ENCODE measurements around the gene CA10. TPM values are rescaled to one million over a fixed set of nuclear protein-coding genes. Genes with fewer than 3 reads are reported as not detected.

Gene CA10
- total and polyA plus RNA-seq, 7 donors = 0.28 to 2.9 (median 0.49) TPM; not detected in 2

DNA sequence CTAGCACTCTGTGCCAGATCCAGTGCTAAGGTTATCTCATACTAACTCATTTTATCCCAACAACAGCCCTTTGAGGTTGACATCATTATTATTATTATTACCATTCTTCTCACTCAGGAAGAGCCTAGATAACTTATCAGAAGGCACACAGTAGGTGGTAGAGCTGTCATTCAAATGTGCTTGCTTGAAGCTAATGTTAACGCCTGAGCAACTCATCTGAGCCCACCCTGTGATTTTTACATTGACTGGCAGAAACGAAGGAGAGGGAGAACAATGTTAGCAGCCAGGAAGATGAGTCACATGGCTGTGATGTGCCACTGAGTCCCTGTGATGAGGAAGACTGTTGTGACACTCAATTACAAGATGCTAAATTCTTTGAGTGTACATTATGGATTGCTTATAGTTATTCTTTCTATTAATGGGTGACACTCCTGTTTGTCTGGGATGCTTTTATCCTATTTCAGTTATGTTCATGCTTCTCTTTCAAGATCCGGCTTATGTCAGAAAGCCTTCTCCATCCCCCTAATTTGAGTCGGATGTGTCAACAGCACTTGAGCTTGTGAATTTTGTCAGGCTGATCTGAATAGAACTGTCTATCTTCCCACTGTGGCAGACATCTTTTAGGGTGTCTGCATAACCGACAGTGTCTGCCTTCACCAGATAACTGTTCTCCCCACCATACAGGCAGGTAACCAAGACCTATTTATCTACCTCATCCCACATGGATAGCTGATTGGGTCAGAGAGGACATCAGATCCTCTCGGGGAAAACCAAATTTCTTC, 426.4 kb downstream of the CA10 start:
- Histone ChIP-seq H3K27ac (no peak overlapping the region), H3K4me3 (no peak overlapping the region), H3K36me3 (no peaks in the 10 kb centered on the region), H3K27me3 (no peaks in the 10 kb centered on the region), H3K9me3 (no peaks in the 10 kb centered on the region), H3K4me1 (no peaks in the 10 kb centered on the region)
- TF ChIP-seq POLR2A (IDR thresholded peaks at IDR 0.05) = no peak
- no peak for TF ChIP-seq CTCF (IDR thresholded peaks at IDR 0.05)
- TF ChIP-seq POLR2AphosphoS5 (IDR thresholded peaks at IDR 0.05) = no peak
- no peak for TF ChIP-seq EP300 (IDR thresholded peaks at IDR 0.05)
- no peak for DNase-seq
- 77 to 80% methylated on average over 6 of the region's 6 CpGs for WGBS, 2 donors
- intact Hi-C loops (cut with DNase I) = no loop called here

DNA sequence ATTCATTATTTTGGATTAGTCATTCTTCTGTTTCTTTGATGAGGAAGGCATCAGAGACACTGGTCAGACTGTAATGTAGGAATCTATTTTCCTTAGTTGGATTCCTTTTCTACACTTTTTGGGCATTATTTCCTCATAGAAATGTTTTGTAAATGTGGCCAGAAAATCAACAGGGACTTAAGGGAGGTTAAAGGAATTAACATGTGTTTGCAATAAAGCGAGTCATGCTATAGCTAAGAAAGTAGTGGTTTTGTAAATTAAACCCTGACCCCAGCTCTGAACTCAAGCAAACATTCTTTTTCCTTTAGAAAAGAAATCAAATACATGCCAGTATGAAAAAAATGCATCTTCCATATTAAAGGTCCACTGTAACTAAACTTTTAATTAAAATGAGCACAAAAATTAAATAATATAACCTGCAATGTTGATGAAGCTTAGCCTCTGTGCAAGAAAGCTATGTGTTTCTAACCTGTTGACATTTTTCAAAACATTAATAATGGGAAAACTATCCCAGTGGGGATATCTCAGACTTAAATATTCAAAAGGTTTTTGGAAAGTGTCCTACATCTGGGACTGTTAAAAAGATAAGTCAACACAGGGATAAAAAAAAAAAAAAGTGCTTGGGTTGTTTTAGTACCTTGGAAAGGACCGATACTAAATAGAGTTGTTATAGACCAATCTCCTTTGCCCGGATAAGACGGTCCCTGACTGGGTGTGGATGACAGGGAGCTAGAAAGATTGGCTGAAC, 428.0 kb downstream of the CA10 start:
- H3K27me3 ChIP-seq = no peaks in the 10 kb centered on the region
- H3K36me3 ChIP-seq = no peaks in the 10 kb centered on the region
- no peaks in the 10 kb centered on the region for H3K9me3 ChIP-seq
- H3K4me1 ChIP-seq = no peaks in the 10 kb centered on the region
- H3K4me3 ChIP-seq = no peak overlapping the region
- no peak for DNase-seq
- 86 to 87% methylated on average over 4 of the region's 4 CpGs for WGBS, 2 donors
- intact Hi-C loops (cut with DNase I) = no loop called here
- TF ChIP-seq POLR2AphosphoS5 (IDR thresholded peaks at IDR 0.05) = no peak
- no peak for TF ChIP-seq CTCF (IDR thresholded peaks at IDR 0.05)
- H3K27ac ChIP-seq = no peak overlapping the region

- WGBS, 2 donors = 55 to 73% methylated on average over 3 of the region's 3 CpGs
- no peak overlapping the region for H3K27ac ChIP-seq
Measured at GRCh38 chr17:51725185-51725584, 433.3 kb downstream of the CA10 start.

DNA sequence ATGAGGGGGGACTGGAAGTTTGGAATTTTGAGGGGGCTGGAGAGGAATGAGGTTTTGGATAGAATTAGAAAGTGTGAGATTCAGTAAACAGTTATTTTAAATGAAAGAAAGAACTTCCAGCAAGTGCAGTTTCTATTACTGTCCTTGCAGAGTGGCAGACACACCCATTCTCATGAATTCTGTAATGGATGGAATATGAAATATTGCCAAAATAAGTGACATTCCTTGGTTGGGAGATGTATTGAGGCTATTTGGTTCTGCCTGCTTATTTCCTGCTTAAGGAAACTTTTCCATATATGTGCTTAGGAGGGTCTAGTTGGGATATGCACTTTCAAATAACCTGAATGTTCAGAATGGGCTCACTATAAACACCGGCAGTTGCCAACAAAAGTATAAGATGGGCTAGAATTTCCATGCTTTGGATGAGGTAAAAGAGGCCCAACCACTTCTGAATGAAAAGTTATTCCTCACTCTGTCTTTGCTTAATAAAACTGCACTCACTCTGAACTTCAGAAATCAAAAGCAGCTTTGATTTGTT, 434.4 kb downstream of the CA10 start:
- Histone ChIP-seq H3K9me3 (no peaks in the 10 kb centered on the region), H3K27me3 (no peaks in the 10 kb centered on the region), H3K4me1 (no peaks in the 10 kb centered on the region), H3K27ac (no peak overlapping the region), H3K4me3 (no peak overlapping the region), H3K36me3 (no peaks in the 10 kb centered on the region)
- WGBS, 2 donors = 92 to 94% methylated on average over 1 of the region's 1 CpG
- no peak for TF ChIP-seq POLR2A (IDR thresholded peaks at IDR 0.05)
- TF ChIP-seq EP300 (IDR thresholded peaks at IDR 0.05) = no peak
- TF ChIP-seq POLR2AphosphoS5 (IDR thresholded peaks at IDR 0.05) = no peak
- TF ChIP-seq CTCF (IDR thresholded peaks at IDR 0.05) = no peak
- intact Hi-C loops (cut with DNase I) = no loop called here
- no peak for DNase-seq

More at GRCh38 chr17:51725185-51725584, 433.3 kb downstream of the CA10 start:
- no peaks in the 10 kb centered on the region for H3K36me3 ChIP-seq
- H3K4me3 ChIP-seq = no peak overlapping the region
- H3K27me3 ChIP-seq = no peaks in the 10 kb centered on the region
- intact Hi-C loops (cut with DNase I) = no loop called here
- no peaks in the 10 kb centered on the region for H3K9me3 ChIP-seq
- DNase-seq = no peak
- H3K4me1 ChIP-seq = no peaks in the 10 kb centered on the region
- no peak for TF ChIP-seq CTCF (IDR thresholded peaks at IDR 0.05)
- TF ChIP-seq POLR2A (IDR thresholded peaks at IDR 0.05) = no peak
- TF ChIP-seq EP300 (IDR thresholded peaks at IDR 0.05) = no peak
- no peak for TF ChIP-seq POLR2AphosphoS5 (IDR thresholded peaks at IDR 0.05)

Data from sigmoid colon (tissue), 7 donors.